NCI-H1417 treated with DMSO at 0.1 percent for 48 hours (cell line): ENCODE data around the gene MRPL32.
A peak's percentile ranks its signal among the peaks of the same experiment; 100 is the strongest.
"Not testable (repeated sequence)": the region's sequence is repeated elsewhere in the genome, so short reads cannot be mapped to it uniquely, and the experiment has no call there.

Source experiments
- DNase-seq: peaks from one replicate; lab custom pipeline; 2025; lab: John Stamatoyannopoulos, UW

Gene MRPL32

DNA sequence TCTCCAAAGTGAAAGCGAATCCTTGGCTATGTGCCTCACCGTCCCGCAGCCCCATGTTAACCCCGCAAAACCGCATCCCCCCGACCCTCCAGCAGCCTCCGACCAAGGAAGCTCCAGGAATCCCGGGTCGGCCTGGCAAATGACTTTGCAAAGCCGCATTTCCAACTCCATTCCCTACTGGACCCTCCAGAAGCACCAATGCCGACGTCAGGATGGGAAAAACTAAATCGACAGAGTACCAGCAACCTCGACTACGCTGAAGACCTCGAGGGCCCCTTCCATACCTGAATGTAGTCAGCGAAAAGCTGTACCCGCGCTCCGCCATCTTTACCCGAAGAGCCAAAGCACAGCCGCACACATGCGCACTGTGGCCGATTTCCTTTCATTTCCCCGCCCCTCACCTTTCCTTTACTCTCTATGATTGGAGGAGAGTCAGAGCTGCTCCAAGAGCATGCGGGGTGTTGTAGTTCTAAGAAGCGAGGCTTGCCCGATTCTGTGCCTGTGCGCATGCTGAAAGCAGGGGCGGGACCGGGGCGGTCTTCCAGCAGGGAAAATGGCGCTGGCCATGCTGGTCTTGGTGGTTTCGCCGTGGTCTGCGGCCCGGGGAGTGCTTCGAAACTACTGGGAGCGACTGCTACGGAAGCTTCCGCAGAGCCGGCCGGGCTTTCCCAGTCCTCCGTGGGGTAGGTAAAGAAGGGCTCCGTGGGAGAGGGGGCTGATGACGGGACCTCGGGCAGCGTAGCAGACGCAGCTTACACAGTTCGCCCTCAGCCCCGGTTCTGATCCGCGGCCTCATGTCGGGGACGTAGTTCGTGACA, at the start of gene MRPL32, which contains the start of gene PSMA2:
MRPL32 (plus strand) TSS at position 543 of the 818 bp plus-strand sequence; CDS start at position 554, 11 bp downstream.
PSMA2 (minus strand) TSS at position 341 of the 818 bp plus-strand sequence; CDS start at position 325, 16 bp downstream.
- DNase-seq = peak; percentile 97

DNA sequence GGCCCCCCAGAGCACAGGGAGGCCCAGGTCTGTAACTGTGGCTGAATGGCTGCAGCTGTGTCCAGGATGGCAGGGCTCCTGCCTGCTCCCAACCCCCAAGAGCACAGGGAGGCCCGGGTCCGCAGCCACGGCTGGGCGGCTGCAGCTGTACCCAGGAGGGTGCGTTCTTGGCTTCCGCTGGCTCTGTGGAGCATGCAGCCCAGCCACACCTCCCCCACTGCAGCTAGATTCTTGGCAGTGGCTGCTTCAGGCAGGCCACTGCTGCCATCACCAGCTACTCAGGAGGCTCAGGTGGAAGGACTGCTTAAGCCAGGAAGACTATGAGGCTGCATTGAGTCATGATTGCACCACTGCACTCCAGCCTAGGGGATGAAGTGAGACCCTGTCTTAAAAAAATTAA, 48.2 kb upstream of the MRPL32 start:
- DNase-seq = no peak

DNA sequence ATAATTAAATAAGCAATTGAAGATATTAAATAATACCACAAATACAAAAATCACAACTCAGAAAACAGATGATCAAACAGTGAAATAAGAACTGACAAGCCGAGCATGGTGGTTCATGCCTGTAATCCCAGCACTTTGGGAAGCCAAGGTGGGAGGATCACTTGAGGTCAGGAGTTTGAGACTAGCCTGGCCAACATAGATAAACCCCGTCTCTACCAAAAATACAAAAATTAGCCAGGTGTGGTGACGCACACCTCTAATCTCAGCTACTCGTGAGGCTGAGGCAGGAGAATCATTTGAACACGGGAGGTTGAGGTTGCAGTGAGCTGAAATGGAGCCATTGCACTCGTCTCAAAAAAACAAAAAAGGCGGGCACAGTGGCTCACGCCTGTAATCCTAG, 47.0 kb upstream of the MRPL32 start:
- not testable (repeated sequence) for DNase-seq

DNA sequence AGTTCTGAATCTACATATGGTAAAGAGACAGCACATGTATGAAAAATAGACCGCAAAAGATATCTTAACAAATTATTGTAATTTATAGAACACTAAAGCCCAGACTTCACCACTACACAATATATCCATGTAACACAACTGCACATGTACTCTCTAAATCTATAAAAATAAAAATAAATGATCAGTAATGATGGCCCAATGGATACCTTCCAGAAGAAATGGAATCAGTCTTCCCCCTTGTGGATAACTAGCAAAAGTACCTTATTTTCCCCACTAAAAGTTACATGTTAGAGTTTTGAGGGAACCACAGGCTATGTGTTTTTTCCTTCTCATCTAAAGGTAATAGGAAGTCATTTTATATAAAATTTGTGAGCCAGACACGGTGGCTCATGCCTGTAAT, 46.0 kb upstream of the MRPL32 start:
- DNase-seq = no peak

DNA sequence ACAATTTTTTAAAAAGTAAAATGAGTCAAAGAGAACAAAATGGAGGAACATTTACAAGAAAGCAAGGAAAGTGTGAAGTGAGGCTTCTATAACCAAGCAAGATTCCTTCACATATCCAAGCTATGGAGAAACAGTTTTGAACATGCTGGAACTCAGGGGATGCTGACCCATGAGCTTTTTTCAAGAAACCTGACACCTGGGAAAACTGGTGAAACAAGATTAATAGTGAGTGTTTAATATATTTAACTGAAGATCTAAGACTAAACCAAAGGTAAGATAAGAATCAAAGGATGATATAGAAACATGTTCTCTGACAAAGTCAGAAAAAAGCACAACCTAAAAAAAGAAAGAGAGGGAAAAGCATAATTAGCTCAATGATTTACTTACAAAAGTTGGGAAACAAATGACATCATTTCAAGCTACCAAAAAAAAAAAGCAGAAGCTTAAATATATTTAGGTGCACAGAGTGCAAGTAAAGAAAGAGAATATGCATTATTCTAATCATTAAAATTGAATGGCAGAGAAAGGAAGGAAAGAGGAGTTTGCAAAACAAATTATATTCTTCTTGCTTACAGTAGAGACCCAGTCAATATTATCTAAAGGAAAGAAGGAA, 45.2 kb upstream of the MRPL32 start:
- no peak for DNase-seq

DNA sequence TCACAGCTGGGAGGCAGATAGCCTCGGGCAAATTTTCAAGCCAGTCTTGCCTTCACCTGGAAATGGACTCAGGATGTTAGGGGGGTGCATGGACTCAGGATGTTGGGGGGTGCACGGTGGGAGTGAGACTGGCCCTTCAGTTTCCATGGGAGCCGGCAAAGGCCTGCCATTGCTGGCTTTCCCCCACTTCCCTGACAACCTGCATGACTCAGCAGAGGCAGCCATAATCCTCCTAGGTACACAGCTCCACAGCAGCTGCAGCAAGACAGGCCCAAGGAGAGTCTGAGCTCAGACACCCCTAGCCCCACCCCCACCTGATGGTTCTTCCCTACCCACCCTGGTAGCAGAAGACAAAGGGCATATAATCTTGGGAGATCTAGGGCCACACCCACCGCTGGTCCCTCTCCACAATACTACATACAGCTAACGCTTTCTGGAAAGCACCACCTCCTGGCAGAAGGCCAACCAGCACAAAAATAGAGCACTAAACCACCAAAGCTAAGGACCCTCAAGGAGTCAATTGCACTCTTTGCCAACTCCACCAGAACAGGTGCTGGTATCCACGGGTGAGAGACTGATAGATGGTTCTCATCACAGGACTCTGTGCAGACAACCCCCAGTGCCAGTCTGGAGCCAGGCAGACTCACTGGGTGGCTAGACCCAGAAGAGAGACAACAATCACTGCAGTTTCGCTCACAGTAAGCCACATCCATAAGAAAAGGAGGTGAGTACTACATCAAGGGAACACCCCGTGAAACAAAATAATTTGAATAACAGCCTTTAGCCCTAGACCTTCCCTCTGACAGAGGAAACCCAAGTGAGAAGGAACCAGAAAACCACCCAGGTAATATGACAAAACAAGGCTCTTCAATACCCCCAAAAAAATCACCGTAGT, 38.6 kb upstream of the MRPL32 start:
- DNase-seq = no peak

DNA sequence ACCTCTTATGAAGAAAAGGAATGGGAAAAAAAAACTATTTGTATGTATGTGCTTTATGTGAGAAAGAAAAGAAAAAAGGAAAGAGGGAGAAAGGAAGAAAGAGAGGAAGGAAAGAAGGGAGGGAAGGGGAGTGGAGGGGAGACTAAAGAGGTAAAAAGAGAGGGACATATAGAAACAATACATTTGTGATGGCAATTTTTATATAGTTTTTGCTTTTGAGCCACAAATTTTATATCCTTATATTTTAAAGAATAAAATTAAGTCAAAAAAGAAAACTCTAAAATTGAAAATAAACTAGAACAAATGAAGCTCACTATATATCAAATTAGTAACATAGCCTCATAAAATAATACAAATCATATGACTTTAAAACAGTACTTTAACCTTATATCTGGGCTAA, 31.3 kb upstream of the MRPL32 start:
- no peak for DNase-seq

DNA sequence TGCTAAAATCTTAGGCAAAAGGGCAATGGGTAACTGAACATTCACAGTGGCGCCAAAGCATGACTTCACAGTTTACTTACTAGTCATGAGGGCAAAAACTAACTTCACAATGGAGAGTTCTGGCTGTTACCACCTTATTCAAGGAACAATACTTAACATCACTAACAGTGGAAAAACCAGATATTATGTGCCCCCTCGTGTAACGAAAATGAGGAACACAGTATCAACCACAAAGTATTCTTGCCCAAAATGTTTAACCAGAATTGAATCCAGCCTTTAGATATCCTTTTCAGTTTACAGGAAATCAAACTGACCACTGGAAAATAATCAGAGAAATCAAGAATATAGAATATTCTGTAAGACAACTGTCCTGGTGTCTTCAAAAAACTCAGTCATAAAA, 29.8 kb upstream of the MRPL32 start:
- no peak for DNase-seq

DNA sequence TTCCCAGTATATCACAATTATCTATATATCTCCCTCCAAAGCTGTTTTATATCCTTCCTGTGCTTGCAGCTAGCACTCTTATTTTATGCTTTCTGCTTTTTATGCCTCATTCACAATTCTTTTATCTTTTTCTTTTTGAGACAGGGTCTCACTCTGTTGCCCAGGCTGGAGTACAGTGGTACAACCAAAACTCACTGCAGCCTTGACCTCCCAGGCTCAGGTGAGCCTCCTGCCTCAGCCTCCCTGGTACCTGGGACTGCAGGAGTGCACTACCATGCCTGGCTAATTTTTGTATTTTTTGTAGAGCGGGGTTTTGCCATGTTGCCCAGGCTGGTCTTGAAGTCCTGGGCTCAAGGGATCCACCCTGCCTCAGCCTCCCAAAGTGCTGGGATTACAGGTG, 26.0 kb upstream of the MRPL32 start:
- DNase-seq = no peak

DNA sequence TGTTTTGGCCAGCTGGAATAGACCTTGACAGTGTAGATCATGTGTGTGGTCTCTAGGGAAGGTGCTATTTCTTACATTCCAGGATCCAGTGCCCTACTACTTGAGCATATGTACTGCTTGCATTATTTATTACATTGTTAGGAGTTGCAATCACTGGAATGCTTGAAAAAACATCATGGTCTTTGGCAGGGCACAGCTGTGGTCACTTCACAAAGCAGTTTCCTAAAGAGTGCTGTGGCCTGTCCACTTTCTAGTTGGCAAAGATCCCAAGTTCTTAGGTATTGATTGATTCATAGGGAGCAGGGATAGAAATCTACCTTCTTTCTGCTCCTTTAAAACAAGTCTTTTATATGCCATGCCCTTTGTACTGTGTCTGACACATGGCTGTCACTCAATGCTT, 24.9 kb upstream of the MRPL32 start:
- DNase-seq = no peak

DNA sequence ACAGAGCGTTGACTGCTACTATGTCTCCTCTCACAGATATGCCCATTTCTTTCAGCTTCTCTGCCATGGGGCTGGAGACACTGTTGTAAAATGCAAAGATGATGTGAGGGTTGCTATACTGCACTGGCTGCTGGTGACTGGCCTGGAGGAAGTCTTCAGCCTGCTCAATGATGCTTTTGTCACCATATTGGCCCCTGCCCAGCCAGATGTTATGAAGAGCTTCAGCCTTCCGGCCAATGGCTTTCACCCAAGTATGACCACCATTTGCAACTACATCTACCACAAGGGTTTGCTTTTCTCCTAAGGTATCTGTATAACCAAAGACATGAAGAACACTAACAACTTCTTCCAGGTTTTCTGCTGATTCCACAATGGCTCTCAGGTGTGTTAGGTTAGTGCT, 21.9 kb upstream of the MRPL32 start:
- DNase-seq = no peak

DNA sequence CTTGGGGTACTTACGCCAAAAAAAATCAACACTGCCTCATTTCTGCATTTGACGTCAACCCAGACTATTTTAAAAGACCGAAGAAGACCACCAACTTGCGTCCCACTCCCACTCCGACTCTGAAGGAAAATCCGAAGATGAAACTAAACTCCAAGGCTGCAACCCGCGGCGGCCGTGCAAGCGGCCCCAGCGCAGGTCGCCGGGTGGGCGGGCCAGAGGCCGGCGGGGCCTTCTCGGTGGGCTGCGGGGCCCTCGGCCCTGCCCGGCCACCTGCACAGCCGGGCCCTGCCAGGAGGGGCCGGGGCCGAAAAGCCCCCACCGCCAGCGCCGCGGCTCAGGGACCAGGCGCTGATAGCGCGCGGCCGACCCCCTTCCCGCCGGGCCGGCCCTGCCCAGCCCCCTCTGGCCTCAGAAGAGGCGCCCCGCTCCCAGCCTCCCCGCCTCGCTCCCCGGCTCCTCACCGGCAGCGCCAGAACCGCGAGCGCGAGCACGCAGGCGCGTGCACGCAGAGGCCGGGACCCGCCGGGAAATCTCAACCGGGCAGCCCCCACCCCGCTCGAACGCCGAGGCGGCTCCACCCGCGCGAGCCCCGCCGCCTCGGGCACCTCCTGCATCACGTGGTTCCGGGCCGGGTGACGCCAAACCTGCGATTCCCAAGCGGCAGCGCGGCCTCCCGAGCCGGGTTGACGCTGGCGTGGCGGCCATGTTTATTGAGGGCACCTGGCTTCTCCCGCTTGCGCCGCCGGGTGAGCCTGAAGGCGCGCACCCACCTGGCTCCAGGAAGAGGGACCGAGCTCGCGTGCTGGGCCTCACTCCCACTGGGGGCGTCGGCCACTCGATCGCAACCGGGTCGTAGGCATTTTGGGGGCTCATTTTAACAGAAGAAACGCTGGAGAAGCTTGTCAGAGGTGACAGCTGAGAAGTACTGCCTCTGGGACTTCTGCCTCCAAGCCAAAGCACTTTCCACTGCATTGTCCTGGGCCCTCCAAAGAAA, 20.4 kb upstream of the MRPL32 start, which contains the start of gene C7orf25:
C7orf25 (minus strand) TSS at position 617 of the 994 bp plus-strand sequence. CDS start 1,170 bp downstream, outside the sequence.
- DNase-seq = peak; percentile 88

DNA sequence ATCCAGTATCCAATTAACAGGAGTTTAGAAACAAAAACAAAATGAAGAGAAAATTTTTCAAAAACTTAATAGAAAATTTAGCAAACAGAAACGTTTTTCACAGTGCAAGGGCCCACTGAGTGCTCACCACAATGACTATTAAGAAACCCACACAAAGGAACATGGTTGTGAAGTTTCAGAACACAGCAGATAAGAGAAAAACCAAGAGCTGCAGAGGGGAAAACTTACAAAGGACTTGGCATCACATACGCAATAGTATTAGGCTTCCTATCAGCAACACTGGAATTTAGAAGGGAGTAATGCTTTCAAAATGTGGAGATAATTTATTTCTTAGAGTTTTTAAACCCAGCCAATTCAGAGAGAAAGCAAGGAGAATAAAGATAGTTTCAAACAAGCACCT, 18.6 kb upstream of the MRPL32 start:
- DNase-seq = no peak

DNA sequence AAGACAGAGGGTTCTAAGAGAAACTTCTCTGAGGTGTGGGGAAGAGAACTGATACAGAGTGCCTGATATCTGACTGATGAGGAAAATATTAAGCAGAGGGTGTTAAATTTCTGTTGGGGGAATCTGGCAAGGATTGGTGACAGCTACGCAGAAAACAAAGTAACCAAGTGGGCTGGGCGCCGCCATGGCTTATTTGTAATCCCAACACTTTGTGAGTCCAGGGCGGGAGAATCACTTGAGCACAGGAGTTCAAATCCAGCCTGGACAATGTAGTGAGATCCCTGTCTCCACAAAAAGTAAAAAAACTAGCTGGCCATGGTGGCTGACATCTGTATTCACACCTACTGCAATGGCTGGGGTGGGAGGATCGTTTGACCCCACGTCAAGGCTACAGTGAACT, 18.2 kb upstream of the MRPL32 start:
- DNase-seq = no peak

DNA sequence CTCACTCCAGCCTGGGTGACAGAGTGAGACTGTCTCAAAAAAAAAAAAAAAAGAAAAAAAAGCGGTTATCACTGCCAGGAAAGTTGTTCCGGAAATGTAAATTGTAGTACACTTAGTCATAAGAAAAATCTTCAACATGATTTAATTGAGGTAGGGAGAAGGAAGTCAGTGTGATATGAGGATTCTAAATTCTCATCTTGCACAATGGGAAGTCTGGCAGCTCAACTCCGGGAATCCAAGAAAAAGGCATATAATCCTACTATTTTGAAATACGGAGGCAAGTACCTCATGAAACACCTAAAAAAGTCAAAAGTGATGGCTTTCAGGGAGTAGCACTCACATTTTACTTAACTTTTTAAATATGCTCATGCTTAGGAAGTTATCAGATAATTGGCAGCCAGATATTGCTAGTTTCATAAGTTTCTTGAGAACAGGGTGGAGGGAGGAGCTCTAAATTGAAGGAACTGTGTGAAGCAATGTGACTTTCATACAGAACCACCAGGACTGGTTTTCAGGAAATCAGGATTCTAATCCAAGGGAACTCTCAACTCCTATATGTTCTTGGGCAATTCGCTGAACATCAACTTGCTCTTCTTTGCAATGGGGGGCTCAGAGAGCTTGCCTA, 17.6 kb upstream of the MRPL32 start:
- DNase-seq = no peak

DNA sequence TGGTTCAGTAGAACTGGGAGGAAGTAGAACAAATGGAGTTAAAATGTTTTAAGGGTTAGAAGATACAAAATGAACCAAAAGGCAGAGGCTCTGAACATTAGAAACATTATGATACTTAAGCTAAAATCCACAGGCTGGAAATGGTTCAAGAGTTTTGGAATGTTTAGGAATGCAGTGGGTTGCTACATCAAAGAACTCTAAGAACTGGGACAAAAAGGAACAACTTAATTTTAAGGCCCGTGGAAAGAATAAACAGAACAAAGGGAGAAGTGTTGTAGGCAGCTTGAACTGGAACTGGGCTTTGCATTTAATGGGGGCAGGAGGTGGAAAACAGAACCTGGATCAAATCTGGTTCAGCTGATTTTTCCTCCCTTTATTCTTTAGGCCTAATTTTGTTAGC, 16.8 kb upstream of the MRPL32 start:
- DNase-seq = no peak

DNA sequence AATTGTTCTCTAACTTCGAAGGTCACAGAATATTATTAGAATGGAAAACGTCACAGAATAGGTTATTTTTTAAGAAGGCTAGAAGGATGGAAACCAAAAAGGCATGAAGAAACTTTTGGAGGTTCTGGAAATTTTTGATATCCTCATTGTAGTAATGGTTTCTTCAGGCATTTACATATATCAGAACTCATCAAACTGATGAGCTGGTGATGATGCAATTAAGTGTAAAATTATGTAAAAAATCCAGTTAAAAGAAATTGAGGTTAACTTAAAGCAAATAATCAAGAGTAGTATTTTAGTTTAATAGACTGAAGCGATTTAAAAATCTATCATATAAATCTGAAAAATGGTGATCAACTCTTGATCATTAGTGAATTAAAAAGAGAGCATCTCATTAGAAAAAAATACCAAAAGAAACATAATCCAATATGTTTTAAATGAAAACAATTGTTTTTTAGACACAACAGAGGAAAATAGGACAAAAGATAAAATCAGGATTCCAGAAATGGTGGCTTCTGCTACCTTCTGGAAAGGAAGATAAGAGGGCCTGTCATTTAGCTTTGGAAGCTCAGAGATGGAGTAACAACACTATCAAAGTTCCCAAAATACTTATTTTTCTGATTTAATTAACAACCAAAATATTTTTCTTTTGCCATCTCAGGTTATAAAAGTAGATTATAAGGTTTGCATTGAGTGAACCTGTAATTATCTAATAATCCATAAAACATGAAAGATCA, 10.0 kb upstream of the MRPL32 start:
- no peak for DNase-seq

DNA sequence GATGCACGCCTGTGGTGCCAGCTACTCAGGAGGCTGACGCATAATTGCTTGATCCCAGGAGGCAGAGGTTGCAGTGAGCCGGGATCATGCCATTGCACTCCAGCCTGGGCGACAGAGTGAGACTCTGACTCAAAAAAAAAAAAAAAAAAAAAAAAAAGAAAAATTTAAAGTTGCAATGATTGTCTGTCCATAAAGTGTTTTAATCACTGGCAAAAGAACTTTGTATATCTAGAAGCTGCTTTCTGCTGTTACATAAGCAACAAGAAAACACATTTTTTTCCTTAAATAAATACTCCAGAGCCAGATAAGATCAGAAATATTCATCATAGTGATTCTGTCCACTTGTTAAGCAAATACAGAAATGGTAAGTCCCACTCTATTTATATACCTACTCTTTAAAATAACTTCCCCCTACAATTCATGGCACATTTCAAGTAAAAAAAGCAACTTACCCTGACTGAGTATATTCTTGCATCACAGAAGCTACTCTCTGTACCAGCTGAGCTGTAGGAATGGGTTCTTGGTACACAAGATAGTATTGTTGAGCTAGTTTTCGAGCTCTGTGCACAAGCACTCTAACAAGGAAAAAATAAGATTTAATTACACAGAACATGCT, 7.8 kb upstream of the MRPL32 start:
- no peak for DNase-seq

DNA sequence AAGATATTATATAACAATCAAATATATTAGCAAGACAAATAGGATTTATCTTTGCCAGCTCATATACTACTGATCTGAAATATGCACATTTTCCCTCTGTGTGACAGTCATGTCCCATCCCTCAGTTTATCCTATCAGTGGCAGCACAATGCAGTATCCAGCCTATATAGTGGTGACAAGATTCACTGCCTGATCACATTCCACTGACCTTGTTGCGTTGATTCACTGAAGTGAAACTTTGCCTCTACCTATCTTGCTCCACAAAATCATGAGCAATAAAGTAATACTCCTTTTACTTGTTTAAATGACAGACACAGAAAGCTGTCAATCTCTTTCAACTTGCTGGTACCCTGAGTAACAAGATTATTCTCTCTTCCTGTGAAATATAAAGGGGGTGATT, 6.5 kb upstream of the MRPL32 start:
- no peak for DNase-seq

DNA sequence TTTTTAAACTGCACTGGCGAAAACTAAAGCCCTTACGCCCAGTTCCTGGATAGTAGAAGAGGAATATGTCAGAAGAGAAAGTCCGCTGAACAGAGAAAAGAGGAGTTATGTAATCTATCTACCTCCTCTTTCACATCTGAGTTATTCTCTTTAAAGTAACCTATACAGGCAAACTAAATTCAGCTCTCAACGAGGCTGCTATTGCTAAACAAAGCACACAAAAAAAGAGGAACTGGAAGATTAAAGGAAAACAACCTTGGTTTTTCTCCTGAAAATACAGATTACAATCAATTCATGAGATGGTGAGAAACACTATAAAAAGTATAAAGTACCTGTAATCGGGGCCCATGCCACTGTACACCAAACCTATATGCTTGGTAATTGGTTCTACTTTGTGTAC, 6.0 kb upstream of the MRPL32 start:
- DNase-seq = no peak
